NB4 (cell line): ENCODE data around the gene PPP1R16B.

ENCODE experiments used
- CTCF ChIP-seq: IDR thresholded peaks from one replicate; pipeline ENCODE4 v1.5.1; 2012; ENCODE audit warnings: low read depth, low read length
- MYC ChIP-seq: IDR thresholded peaks from 2 replicates; pipeline ENCODE4 v1.6.1; 2011; ENCODE audit warnings: low read depth, low read length
- POLR2A ChIP-seq: IDR thresholded peaks from 2 replicates; pipeline ENCODE4 v1.6.1; 2011; ENCODE audit warnings: mild to moderate bottlenecking; ENCODE audit not compliant: insufficient read length; ENCODE audit errors: extremely low read depth

GRCh38 chr20:38863024-38863851 lies 57.7 kb downstream of the PPP1R16B start:
- TF ChIP-seq CTCF (no peak), POLR2A (no peak), MYC (no peak)
